ENCODE results near the gene OR8G5. TPM values are rescaled to one million over a fixed set of nuclear protein-coding genes. Genes with fewer than 3 reads are reported as not detected.
A peak's percentile ranks its signal among the peaks of the same experiment; 100 is the strongest.

OR8G5 gene
- polyA plus RNA-seq, 1 experiment, result not detected

DNA sequence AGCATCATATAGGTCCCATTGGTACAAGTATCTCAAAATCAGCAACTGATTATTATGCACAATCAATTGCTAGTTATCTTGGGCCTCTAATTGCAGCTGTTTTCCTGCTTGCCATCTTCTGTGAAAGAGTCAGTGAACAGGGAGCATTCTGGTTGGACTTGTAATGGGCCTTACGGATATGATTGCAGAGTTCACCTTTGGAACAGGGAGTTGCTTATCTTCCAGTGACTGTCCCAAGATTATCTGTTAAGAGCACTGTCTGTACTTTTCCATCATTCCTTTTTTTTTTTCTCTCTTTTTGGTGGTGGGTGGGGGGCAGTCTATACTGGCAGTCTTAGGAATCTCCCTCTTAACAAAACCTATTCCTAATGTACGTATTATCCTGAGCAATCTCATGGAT lies 17.8 kb downstream of the OR8G5 start:
- no peak for TF ChIP-seq CTCF (IDR thresholded peaks at IDR 0.05; ENCODE audit: low read depth, low read length)
- POLR2A ChIA-PET, result no interaction called here
- H3K9me3 ChIP-seq (ENCODE audit: control insufficient read depth, insufficient read depth, low read length), result no peaks in the 10 kb centered on the region; the same call in 1 of the 2 replicates
- no peaks in the 10 kb centered on the region for H3K27me3 ChIP-seq (ENCODE audit: control insufficient read depth, insufficient read depth, low read length)
- no peak overlapping the region for H3K27ac ChIP-seq (ENCODE audit: low read depth, low read length)
- DNase-seq (ENCODE audit: low read depth, low spot score), result no peak
- no peak overlapping the region for H3K4me3 ChIP-seq (ENCODE audit: low read depth, low read length)
- CTCF ChIA-PET, result interaction anchor here (1.2 kb wide), 1 partner anchor 57 kb away, joined by 3 read pairs; no protein-coding TSS in a partner anchor

DNA sequence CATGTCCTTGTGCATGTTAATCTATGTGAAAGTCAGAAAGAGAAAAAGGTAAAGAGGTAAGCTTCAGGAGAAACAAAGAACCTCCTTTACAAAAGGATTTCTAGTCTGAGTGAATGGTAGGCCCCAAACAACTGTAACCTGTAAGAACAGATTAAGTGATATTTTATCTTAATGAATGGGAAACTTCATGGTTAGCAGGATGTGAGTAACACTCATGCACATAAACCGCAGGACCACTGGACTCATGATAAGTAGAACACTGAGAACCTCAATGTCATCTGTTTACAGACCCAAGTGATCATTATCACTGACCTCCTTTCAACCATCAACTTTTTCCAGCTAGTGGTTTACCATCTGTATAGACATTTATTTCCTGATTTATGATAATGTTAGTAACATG lies 19.9 kb downstream of the OR8G5 start:
- peak; percentile 58 for DNase-seq (ENCODE audit: low read depth, low spot score)

DNA sequence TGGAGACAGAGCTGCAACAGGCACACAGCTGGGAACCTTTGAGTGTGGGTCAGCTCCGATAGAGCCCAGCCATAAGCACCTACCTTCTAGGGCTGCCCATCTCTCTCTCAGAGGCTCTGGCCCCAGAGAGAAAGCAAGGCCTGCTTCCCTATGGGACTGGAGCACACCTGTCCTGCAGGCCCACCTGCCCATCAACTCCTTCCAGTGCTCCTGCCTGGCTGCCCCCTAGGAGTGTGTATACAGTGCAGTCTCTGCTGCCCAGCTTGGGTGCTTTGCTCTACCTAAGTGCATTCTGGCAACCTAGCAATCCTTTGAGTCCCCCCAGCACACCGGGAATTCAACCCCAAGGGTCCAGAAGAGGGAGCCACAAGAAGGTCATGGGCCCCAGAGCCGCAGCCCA lies 21.0 kb downstream of the OR8G5 start:
- Histone ChIP-seq H3K4me3 (ENCODE audit: low read depth, low read length) (no peak overlapping the region), H3K9me3 (ENCODE audit: control insufficient read depth, insufficient read depth, low read length) (no peaks in the 10 kb centered on the region; the same call in 1 of the 2 replicates), H3K27ac (ENCODE audit: low read depth, low read length) (no peak overlapping the region), H3K27me3 (ENCODE audit: control insufficient read depth, insufficient read depth, low read length) (no peaks in the 10 kb centered on the region)
- DNase-seq (ENCODE audit: low read depth, low spot score), result no peak
- POLR2A ChIA-PET, result no interaction called here
- CTCF ChIA-PET, result interaction anchor here (1.6 kb wide), 1 partner anchor 208 kb away, joined by 5 read pairs; no protein-coding TSS in a partner anchor
- no peak for TF ChIP-seq CTCF (IDR thresholded peaks at IDR 0.05; ENCODE audit: low read depth, low read length)

More for the DNA sequence above, 19.9 kb downstream of the OR8G5 start:
- ChIA-PET POLR2A (no interaction called here), CTCF (interaction anchor here (0.6 kb wide), 1 partner anchor 124 kb away, joined by 4 read pairs; no protein-coding TSS in a partner anchor)
- Histone ChIP-seq H3K27me3 (ENCODE audit: control insufficient read depth, insufficient read depth, low read length) (no peaks in the 10 kb centered on the region), H3K4me3 (ENCODE audit: low read depth, low read length) (no peak overlapping the region), H3K9me3 (ENCODE audit: control insufficient read depth, insufficient read depth, low read length) (no peaks in the 10 kb centered on the region; the same call in 1 of the 2 replicates), H3K27ac (ENCODE audit: low read depth, low read length) (no peak overlapping the region)
- TF ChIP-seq CTCF (IDR thresholded peaks at IDR 0.05; ENCODE audit: low read depth, low read length), result no peak

- POLR2A ChIA-PET, result no interaction called here
- H3K27ac ChIP-seq (ENCODE audit: low read depth, low read length), result no peak overlapping the region
- no peak for TF ChIP-seq CTCF (IDR thresholded peaks at IDR 0.05; ENCODE audit: low read depth, low read length)
Measured at GRCh38 chr11:124277804-124278203, 21.6 kb downstream of the OR8G5 start.

DNA sequence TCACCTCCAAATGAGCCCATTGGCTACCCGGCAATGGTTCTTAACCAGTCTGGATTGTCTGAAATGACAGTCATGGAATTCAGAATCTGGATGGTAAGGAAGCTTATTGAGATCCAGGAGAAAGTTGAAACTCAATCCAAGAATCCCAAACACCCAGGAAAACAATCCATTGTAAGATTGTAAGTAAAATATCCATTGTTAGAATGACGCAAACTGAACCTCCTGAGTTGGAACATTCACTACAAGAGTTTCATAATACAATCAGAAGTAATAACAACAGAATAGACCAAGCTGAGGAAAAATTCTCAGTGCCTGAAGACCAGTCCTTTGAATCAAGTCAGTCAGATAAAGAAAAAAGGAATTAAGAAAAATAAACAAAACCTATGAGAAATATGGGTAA lies 22.1 kb downstream of the OR8G5 start:
- Histone ChIP-seq H3K9me3 (ENCODE audit: control insufficient read depth, insufficient read depth, low read length) (no peaks in the 10 kb centered on the region; the same call in 1 of the 2 replicates), H3K27me3 (ENCODE audit: control insufficient read depth, insufficient read depth, low read length) (no peaks in the 10 kb centered on the region), H3K27ac (ENCODE audit: low read depth, low read length) (no peak overlapping the region), H3K4me3 (ENCODE audit: low read depth, low read length) (no peak overlapping the region)
- no peak for DNase-seq (ENCODE audit: low read depth, low spot score)
- CTCF ChIA-PET, result interaction anchor here (1.0 to 1.6 kb wide), 2 partner anchors 206 to 209 kb away, joined by 3 to 5 read pairs; no protein-coding TSS in a partner anchor
- POLR2A ChIA-PET, result no interaction called here
- TF ChIP-seq CTCF (IDR thresholded peaks at IDR 0.05; ENCODE audit: low read depth, low read length), result no peak

More at GRCh38 chr11:124277804-124278203, 21.6 kb downstream of the OR8G5 start:
- Histone ChIP-seq H3K4me3 (ENCODE audit: low read depth, low read length) (no peak overlapping the region), H3K27me3 (ENCODE audit: control insufficient read depth, insufficient read depth, low read length) (no peaks in the 10 kb centered on the region), H3K9me3 (ENCODE audit: control insufficient read depth, insufficient read depth, low read length) (no peaks in the 10 kb centered on the region; the same call in 1 of the 2 replicates)
- no peak for DNase-seq (ENCODE audit: low read depth, low spot score)
- CTCF ChIA-PET, result interaction anchor here (1.0 to 1.6 kb wide), 2 partner anchors 206 to 208 kb away, joined by 3 to 5 read pairs; no protein-coding TSS in a partner anchor
